Lower leg skin (tissue), 4 donors: ENCODE measurements around the gene LRRIQ4. TPM values are rescaled to one million over a fixed set of nuclear protein-coding genes. Genes with fewer than 3 reads are reported as not detected.

Experiments used
- DNase-seq, 2 donors: peaks; one replicate each; pipeline ENCODE4 v3.0.0-alpha.2; 2019; ENCODE audit warnings: low spot score in 2 of 2
- H3K4me3 ChIP-seq: fragments of 200-600 bp; sonication (generic); 2 replicates; pipeline ENCODE4 v1.5.1; 2017; ENCODE audit warnings: mild to moderate bottlenecking, low read depth; ENCODE audit not compliant: poor library complexity, severe bottlenecking
- CTCF ChIP-seq, 3 donors: fragments of 450-650 bp; IDR thresholded peaks; one replicate each; pipeline ENCODE4 v1.5.1; 2016; ENCODE audit warnings: antibody characterized with exemption in 3 of 3, mild to moderate bottlenecking in 3 of 3, moderate library complexity in 2 of 3
- POLR2A ChIP-seq, 2 donors: fragments of 450-650 bp; IDR thresholded peaks; one replicate each; pipeline ENCODE4 v1.6.1; 2016 to 2017; ENCODE audit warnings: antibody characterized with exemption in 2 of 2, mild to moderate bottlenecking in 1 of 2, moderate library complexity in 1 of 2
- WGBS, 2 donors: methylation state at CpG; one replicate each; pipeline ENCODE4 v1.1.5; 2018; 5-methylcytosine and 5-hydroxymethylcytosine counted together
- intact Hi-C: fragments of 100-400 bp; cut with DNase I; formaldehyde crosslinking; loops from one replicate; pipeline ENCODE4 v1.15.0; 2023; ENCODE audit warnings: low total_unique reads
- total RNA-seq, 4 donors: library from RNA; depleted of rRNA; stranded (reverse); fragments of >200 nt; gene quantifications; one replicate each; pipeline ENCODE4 v1.1.0, GENCODE V29; 2016

The LRRIQ4 gene
- total RNA-seq, 4 donors from 2014 or later, result not detected

GRCh38 chr3:169771497-169772304, 41.0 kb upstream of the LRRIQ4 start:
- TF ChIP-seq POLR2A (IDR thresholded peaks at IDR 0.05), result no peak
- TF ChIP-seq CTCF (IDR thresholded peaks at IDR 0.05), result no peak
- DNase-seq, result peak; percentile 58 to 85
- intact Hi-C loops, result no loop called here
- 1% methylated on average over 27 of the region's 27 CpGs for WGBS, 2 donors
- peak overlapping the region; percentile 95 for H3K4me3 ChIP-seq

DNA sequence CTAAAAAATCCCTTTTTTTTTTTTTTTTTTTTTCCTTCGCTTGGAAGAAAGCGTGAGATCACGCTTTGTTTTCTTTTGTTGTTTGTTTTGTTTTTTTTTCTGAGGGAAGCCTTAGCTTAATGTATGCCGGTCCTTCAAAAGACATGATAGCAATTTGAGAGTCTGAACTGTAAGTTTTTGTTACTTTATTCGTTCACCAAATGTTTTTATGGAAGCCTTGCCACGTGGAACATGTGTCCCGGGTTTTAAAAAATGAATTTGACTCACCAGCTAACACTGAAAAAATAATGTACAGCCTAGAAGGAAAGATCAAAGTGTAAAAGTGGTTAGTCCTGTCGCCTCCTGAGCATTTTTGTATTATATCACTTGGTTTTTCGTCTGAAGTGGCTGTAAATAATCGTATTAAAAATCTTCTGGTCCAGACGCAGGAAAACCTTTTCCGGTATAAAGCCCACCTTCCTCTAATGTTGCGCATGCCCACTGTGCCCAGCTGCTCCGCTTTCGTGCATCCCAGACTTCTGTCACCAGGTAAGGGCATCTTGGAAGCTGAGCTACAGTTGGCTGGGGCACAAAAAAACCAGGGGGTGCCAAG, 40.3 kb upstream of the LRRIQ4 start:
- no peak for DNase-seq
- WGBS, 2 donors, result 0% methylated on average over 15 of the region's 15 CpGs
- TF ChIP-seq CTCF (IDR thresholded peaks at IDR 0.05) (no peak), POLR2A (IDR thresholded peaks at IDR 0.05) (no peak)
- intact Hi-C loops, result no loop called here
- peak overlapping the region; percentile 95 for H3K4me3 ChIP-seq

DNA sequence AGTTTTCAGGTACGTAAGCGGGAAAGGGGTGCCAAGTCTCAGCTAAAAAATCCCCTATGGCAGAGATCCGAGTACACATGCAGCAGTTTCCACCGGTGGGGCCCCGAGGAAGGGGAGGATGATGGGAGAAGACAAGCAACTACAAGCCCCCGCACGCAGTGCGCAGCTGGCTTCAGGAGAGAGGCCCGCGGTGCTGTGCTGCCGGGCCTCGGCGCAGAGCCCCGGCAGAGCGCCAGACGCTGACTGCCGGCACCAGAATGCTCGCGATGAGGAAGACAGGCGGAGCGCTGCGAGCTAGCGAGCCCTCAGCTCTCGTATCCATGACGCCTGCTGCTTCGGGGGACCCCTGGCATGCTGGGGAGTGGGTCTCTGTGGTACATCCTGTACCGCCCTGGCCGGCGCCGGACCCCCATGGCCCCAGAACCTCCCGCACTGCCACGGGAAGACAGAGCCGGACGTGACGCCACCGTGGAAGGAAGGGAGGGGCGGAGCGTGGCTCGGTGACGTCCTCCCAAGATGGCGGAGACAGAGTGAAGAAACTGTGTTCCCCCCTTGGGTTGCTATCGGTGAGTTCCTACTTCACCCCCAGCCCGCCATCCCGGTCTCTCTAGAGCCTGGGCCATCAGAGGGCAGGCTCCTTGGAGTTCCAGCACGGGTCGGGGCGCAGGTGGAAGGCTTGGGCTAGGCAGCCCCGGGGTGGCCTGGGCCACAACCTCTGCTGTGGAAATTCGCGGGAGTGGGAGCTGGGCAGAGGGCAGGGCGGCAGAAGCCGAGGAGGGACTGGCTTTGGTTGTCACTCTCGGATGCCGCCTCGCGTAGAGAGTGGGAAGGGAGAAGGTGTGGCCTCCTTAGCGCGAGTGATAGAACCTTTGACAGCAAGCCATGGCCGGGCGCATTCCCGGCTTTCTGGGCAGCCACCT, 39.5 kb upstream of the LRRIQ4 start, which contains the start of gene MYNN:
Gene MYNN (plus strand): TSS at position 500 of the 920 bp plus-strand sequence. CDS start 900 bp downstream, outside the sequence.
- peak in 1 of 2 donors; percentile 98 for TF ChIP-seq POLR2A (IDR thresholded peaks at IDR 0.05)
- no peak for TF ChIP-seq CTCF (IDR thresholded peaks at IDR 0.05)
- intact Hi-C loops, result no loop called here
- 1% methylated on average over 45 to 47 of the region's 61 CpGs for WGBS, 2 donors
- H3K4me3 ChIP-seq, result peak within 1 kb of the TSS; percentile 95
- peak; percentile 91 to 99 for DNase-seq

DNA sequence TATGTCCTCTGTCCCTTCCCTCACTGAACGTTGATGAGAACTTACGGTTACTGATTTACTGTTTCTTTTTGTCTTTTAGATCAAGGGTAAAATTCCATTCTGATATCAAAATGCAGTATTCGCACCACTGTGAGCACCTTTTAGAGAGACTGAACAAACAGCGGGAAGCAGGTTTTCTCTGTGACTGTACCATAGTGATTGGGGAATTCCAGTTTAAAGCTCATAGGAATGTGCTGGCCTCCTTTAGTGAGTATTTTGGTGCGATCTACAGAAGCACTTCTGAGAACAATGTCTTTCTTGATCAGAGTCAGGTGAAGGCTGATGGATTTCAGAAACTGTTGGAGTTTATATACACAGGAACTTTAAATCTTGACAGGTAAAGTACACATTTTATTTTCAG, 38.5 kb upstream of the LRRIQ4 start:
- TF ChIP-seq CTCF (IDR thresholded peaks at IDR 0.05), result no peak
- TF ChIP-seq POLR2A (IDR thresholded peaks at IDR 0.05), result no peak
- intact Hi-C loops, result loop anchor here (2.0 kb wide), 1 partner anchor 193 kb away; the partner anchor contains the start of gene SEC62
- H3K4me3 ChIP-seq, result no peak overlapping the region
- DNase-seq, result no peak
- 31 to 43% methylated on average over 5 of the region's 5 CpGs for WGBS, 2 donors

DNA sequence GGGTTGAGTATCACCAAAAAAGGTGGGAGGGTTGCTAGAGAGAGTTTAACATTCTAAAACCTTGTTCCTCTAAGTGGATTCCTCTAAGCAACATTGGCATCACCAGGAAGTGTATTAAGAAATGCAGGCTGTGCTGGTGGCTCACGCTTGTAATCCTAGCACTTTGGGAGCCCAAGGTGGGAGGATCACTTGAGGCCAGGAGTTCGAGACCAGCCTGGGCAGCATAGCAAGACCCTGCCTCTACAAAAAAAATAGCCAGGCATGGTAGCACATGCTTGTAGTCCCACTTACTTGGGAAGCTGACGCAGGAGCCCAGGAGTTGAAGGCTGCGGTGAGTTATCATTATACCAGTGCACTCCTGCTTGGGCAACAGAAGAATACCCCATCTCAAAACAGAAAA, 34.8 kb upstream of the LRRIQ4 start:
- DNase-seq, result no peak
- H3K4me3 ChIP-seq, result no peak overlapping the region
- intact Hi-C loops, result no loop called here
- TF ChIP-seq POLR2A (IDR thresholded peaks at IDR 0.05), result no peak
- TF ChIP-seq CTCF (IDR thresholded peaks at IDR 0.05), result no peak
- 73 to 89% methylated on average over 4 of the region's 4 CpGs for WGBS, 2 donors
